ENCODE measurements around the gene MYBPC2.

The MYBPC2 gene

GRCh38 chr19:50500060-50500752 lies 67.5 kb downstream of the MYBPC2 start:
- H3K27me3 ChIP-seq = peaks cover 3% of the 10 kb centered on the region; the same call in 1 of the 2 replicates
- H3K4me1 ChIP-seq = peaks cover 4% of the 10 kb centered on the region; the same call in 1 of the 2 replicates
- no peaks in the 10 kb centered on the region for H3K36me3 ChIP-seq
- DNase-seq = peak; percentile 54
- no peaks in the 10 kb centered on the region for H3K9me3 ChIP-seq
- H3K4me3 ChIP-seq (ENCODE audit: low read depth, low read length) = no peak overlapping the region
- peak; percentile 34; the same call in 1 of the 2 replicates for TF ChIP-seq CTCF (IDR thresholded peaks at IDR 0.05; ENCODE audit: low read depth, low read length)

- peaks cover 3% of the 10 kb centered on the region; the same call in 1 of the 2 replicates for H3K27me3 ChIP-seq
- no peaks in the 10 kb centered on the region for H3K9me3 ChIP-seq
- no peak for DNase-seq
- H3K4me3 ChIP-seq (ENCODE audit: low read depth, low read length) = no peak overlapping the region
- H3K36me3 ChIP-seq = no peaks in the 10 kb centered on the region
- H3K4me1 ChIP-seq = peaks cover 4% of the 10 kb centered on the region; the same call in 1 of the 2 replicates
- no peak for TF ChIP-seq CTCF (IDR thresholded peaks at IDR 0.05; ENCODE audit: low read depth, low read length)
Observed at GRCh38 chr19:50500753-50501151, 68.1 kb downstream of the MYBPC2 start.

GRCh38 chr19:50501186-50501567 lies 68.5 kb downstream of the MYBPC2 start:
- no peaks in the 10 kb centered on the region for H3K27me3 ChIP-seq
- no peaks in the 10 kb centered on the region for H3K36me3 ChIP-seq
- DNase-seq = no peak
- H3K4me3 ChIP-seq (ENCODE audit: low read depth, low read length) = no peak overlapping the region
- TF ChIP-seq CTCF (IDR thresholded peaks at IDR 0.05; ENCODE audit: low read depth, low read length) = no peak
- peaks cover 4% of the 10 kb centered on the region; the same call in 1 of the 2 replicates for H3K4me1 ChIP-seq
- H3K9me3 ChIP-seq = no peaks in the 10 kb centered on the region

GRCh38 chr19:50501568-50502475 lies 69.1 kb downstream of the MYBPC2 start:
- DNase-seq = no peak
- Histone ChIP-seq H3K4me1 (peaks cover 4% of the 10 kb centered on the region; the same call in 1 of the 2 replicates), H3K9me3 (no peaks in the 10 kb centered on the region), H3K27me3 (no peaks in the 10 kb centered on the region), H3K36me3 (no peaks in the 10 kb centered on the region), H3K4me3 (ENCODE audit: low read depth, low read length) (no peak overlapping the region)
- no peak for TF ChIP-seq CTCF (IDR thresholded peaks at IDR 0.05; ENCODE audit: low read depth, low read length)

- Histone ChIP-seq H3K27me3 (no peaks in the 10 kb centered on the region), H3K4me1 (no peaks in the 10 kb centered on the region), H3K4me3 (ENCODE audit: low read depth, low read length) (no peak overlapping the region), H3K36me3 (no peaks in the 10 kb centered on the region), H3K9me3 (no peaks in the 10 kb centered on the region)
- DNase-seq = no peak
- TF ChIP-seq CTCF (IDR thresholded peaks at IDR 0.05; ENCODE audit: low read depth, low read length) = no peak
Observed at GRCh38 chr19:50505856-50506611, 73.3 kb downstream of the MYBPC2 start.

Data from BE2C (cell line).